ENCODE results near the gene ARHGEF7. TPM values are rescaled to one million over a fixed set of nuclear protein-coding genes. Genes with fewer than 3 reads are reported as not detected.
"Not testable (repeated sequence)": the region's sequence is repeated elsewhere in the genome, so short reads cannot be mapped to it uniquely, and the experiment has no call there.

Gene ARHGEF7
- polyA plus RNA-seq, 3 donors = 61.6 to 76.2 (median 75.3) TPM

GRCh38 chr13:111186305-111186935 lies 71.3 kb downstream of the ARHGEF7 start:
- DNase-seq = no peak

DNA sequence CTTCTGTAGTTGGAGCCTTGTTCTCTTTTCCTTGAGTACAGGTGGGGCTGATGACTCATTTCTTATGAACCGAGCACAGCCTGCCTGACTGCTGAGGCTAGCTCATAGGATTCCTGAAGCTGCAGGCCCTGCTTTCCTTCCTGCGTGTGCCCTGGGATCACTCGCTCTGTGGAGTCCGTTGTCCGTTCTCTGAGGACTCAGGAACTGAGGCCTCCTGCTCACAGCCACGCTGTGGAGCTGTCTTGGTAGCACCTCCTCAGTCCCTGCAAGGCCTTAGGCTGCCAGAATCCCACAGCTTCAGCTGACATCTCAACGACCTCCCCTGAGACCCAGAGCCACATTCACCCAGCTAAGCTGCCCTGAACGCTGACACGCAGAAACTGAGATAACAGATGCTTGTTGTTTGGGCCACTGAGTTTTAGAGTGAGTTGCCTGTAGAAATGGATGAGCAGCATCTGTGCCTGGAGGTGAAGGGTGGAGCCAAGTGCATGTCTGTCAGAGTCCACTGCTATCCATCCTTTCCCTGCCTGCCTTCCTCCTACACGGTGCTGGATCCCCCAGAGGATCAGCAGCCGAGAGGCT lies 72.9 kb downstream of the ARHGEF7 start:
- DNase-seq = no peak

- DNase-seq = not testable (repeated sequence)
Observed at GRCh38 chr13:111189064-111189505, 74.0 kb downstream of the ARHGEF7 start.

GRCh38 chr13:111189516-111189915 lies 74.4 kb downstream of the ARHGEF7 start:
- DNase-seq = not testable (repeated sequence)

GRCh38 chr13:111193223-111193622 lies 78.1 kb downstream of the ARHGEF7 start:
- DNase-seq = not testable (repeated sequence)

GRCh38 chr13:111194651-111195050 lies 79.5 kb downstream of the ARHGEF7 start:
- not testable (repeated sequence) for DNase-seq

DNA sequence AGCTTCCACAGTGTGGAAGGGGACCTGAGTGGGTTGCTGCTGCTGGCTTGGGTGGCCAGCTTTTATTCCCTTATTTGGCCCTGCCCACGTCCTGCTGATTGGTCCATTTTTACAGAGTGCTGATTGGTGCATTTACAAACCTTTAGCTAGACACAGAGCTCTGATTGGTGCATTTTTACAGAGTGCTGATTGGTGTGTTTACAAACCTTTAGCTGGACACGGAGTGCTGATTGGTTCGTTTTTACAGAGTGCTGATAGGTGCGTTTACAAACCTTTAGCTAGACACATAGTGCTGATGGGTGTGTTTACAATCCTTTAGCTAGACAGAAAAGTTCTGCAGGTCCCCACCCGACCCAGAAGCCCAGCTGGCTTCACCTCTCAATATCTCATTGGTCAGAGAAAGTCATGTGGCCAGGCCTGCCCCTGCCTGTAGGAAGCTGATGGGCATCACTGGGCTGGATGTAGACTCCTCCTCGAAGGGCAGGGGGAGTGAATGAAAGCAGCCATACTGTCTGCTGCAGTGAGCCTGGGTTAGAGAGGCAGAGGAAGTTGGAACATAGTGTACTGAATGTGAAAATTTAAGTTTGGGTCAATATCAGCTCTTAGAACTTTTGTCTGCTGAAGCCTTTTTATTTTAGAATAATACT lies 83.7 kb downstream of the ARHGEF7 start:
- not testable (repeated sequence) for DNase-seq

GRCh38 chr13:111201304-111201940 lies 86.3 kb downstream of the ARHGEF7 start:
- DNase-seq = no peak

DNA sequence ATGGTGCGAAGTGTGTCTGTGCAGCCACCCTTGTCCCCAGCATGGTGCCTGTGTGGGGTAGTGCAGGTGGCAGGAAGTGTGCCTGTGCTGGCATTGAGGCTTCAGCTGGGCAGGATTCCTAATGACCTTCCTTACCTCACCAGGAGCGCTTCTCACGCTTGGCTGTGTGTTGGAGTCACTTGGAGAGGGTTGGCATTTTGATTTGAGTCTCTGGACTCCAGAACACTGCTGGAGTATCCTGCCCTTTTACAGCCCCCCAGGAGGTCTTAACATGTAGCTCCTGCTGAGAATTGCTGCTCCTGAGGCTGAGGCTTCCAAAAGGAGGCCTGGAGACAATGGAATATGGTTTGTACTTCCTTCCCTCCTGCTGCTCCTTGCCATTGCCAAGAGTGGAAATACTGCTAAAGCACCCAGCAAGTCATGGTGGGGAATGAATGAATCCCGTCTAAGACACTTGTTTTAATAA lies 87.1 kb downstream of the ARHGEF7 start:
- no peak for DNase-seq

DNA sequence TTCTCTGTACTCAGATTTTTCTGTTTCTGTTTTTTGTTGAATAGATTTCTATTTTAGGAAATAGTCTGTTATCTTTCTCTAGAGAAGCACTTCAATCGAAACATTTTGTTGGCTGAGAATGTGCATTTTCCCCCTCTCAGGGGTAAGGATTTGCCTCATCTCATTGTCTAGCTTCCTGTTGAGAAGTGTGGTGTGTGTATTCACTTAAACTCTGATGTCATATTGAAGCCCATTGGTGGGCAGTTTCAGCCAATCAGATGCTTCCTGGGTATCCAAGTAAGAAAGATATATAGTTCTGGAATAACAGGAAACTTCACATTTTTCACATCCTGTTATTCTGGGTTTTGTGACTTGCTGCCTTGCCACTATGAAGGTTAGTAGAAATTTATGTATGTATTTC lies 87.6 kb downstream of the ARHGEF7 start:
- peak; percentile 72 for DNase-seq

GRCh38 chr13:111203736-111204389 lies 88.8 kb downstream of the ARHGEF7 start:
- DNase-seq = no peak

- no peak for DNase-seq
Observed at GRCh38 chr13:111204438-111205177, 89.5 kb downstream of the ARHGEF7 start.

DNA sequence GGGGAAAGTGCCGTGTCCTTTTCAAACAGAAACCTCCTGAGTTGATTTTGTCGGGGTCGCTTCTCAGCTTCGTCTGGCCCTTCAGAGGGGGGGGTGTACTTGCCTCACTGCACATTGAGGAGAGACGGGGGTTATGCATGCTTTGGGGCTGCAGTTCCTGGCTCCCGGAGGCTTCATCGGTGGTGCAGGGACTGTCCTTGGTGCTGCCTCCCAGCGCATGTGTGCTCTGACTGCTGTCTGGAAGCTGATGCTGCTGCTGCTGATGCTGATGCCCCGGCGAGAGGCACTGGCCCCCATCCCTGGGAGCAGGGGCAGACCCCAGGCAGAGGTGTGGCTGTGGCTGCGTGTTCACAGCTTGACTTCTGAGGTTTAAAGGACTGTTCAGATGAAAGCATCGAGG lies 91.0 kb downstream of the ARHGEF7 start:
- DNase-seq = no peak

- no peak for DNase-seq
Observed at GRCh38 chr13:111209613-111210012, 94.5 kb downstream of the ARHGEF7 start.

DNA sequence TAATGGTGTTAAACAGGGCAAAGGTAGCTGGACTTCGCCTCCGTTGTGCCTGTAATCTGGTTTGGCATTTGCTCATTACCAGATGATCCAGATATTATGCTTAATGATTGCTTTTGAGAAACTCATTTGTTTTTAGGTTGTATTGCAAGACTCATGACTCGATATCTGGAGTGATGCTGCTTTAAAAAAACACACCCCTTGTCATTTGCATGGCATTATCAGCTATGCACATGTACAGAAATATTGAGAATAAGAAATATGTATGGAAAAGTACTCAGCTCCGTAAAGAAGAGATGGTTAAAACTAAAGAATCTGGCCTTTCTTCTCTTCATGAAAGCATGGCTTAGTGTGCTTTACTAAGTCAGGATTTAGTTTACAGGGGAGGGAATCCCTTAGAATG lies 95.0 kb downstream of the ARHGEF7 start:
- no peak for DNase-seq

DNA sequence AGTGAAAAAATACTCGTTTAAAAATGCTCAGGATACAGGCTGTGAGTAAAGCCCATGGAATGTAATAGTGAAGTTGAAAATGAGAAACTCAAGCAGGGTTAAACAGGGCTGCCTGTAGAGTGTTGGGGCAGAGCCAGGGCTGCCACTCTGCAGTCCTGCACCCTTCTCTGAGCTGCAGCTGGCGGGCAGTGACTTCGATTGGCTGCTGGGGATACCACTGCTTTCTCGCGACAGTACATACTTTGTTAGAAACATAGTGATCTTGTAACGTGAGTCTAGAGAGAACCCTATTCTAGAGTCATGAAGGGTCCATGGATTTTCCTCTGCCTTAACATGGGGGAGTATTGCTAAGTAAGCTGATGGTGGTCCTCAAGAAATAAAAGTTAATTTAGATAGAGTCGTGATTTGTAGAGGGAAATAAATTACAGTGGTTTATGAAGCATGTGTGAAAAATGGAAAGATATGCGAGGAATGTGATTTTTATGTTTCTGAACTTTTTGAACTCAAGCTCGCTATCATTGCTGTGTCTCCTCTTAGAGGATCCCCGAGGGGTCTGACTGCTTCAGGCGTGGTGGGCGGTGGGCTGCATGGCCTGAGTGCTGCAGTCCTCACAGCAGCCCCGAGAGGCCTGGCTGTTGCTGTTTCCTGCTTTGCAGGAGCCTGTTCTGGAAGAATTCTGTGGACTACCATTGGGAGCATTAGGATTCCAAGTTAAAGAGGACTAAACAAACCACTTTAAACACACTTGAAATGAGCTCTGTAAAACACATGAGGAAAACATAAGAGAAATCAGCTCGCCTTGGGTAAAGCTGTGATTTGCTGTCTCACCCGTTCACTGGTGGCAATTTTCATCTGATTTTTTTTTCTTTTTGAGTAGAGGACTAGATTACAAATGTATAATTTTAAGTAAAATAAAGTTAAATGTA lies 95.7 kb downstream of the ARHGEF7 start:
- peak; percentile 60 for DNase-seq

DNA sequence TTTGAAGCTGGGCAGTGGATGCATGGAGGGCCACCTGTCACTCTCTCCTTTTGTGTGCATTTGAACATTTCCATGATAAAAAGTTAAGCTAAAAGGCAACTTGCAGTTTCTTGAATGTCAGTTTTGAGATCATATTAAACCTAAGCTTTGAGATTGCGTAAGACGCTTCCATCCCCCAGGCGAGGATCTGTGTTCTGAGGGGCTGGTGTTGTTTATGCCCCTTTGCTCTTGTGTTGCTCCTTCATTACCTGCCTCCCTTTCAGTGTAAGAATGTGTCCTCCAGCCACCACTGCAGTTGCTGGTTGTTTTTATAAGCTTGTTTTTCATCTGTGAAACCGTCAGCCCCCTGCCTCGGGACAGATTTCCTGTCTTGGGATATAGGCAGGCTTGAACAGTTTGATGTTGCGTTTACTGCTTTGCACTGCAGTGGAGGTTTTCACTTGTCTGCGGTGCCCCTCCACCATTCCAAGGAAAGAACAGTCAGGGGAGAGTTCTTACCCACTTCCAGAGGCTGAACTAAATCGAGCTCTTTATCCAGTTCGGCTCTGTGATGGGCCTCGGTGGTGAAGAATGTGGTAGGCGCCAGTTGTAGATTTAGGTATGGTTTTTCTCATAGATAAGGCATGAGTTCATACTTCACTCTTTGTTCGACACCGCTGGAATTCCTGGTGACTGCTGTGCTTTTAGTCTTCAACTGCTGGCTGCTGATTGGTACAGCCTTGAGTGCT lies 96.8 kb downstream of the ARHGEF7 start:
- no peak for DNase-seq

GRCh38 chr13:111212517-111212873 lies 97.4 kb downstream of the ARHGEF7 start:
- no peak for DNase-seq

DNA sequence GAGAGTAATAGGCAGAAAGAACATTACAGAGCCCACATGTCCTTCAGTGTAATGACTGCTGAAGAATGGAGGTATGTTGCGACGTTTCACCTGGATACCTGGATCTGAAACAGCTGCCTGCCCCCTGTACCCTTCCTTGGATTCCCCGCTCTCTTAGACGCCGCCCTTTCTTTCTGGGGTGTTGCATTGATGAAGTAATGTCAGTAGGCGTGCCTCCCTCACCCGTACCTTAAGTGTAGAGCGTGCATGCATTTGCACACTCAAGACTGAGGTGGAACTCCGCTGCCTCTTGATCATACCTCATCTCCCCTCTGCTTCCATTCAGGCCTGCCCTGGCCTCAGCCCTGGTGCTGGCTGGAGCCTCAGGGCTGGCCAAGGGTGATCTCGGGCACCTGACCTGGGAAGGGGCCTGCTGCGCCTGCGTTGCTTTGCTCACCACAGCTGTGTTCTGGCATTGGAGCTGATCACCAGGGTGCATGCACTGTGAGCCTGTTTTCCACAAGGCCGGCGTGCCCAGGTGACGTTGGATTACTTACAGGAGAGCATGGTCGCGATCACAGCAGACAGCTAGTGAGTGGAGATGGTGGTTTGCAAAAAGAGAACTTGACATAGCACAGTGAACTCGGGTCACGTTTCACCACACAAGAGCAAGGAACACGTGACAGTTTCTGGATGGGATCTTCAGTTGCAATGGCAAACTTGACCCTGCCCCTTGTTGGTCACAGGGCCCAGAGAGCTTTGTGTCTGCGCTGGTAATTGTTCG lies 99.0 kb downstream of the ARHGEF7 start:
- DNase-seq = no peak

All from renal pelvis (tissue), 4 donors.